Astrocyte of the cerebellum (primary cell): Measurements from ENCODE around the gene NMRAL1.

ENCODE experiments used
- DNase-seq: peaks from one replicate; pipeline ENCODE4 v3.0.0-alpha.2; 2011; ENCODE audit warnings: low read depth
- H3K4me3 ChIP-seq: 2 replicates; pipeline ENCODE4 v1.5.1; 2011; ENCODE audit warnings: mild to moderate bottlenecking, low read depth, low read length, moderate library complexity
- in situ Hi-C: cut with HindIII; loops from 2 replicates; pipeline ENCODE4 v1.10.0; 2017; ENCODE audit warnings: low sequenced_read_pairs
- TF ChIP-seq, protein P1 (sequence below): IDR thresholded peaks from 2 replicates; pipeline ENCODE4 v1.5.1; 2012; ENCODE audit warnings: low read length, low read depth, moderate library complexity, mild to moderate bottlenecking; ENCODE audit errors: missing control alignments

The NMRAL1 gene

DNA sequence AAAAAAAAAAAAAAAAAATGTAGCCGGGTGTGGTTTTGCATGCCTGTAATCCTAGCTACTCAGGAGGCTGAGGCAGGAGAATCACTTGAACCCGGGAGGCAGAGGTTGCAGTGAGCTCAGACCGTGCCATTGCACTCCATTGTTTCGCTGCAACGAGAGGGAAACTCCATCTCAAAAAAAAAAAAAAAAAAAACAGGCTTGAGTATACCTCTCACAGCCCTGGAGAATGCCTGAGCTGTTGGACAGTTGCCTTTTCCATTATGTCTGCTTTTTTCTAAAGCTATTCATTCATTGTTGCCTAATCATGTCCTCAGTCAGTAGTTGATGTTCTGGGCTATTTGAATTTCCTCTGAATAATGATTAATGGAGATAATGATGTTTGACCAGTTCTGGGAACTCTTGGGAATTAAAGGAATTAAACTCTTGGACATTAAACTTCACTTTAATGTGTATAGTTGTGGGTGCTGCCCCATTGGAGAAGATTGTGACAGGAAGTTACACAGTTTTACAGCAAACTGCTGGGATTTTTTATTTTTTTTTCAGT, 13.6 kb upstream of the NMRAL1 start:
- TF ChIP-seq, protein P1, sequence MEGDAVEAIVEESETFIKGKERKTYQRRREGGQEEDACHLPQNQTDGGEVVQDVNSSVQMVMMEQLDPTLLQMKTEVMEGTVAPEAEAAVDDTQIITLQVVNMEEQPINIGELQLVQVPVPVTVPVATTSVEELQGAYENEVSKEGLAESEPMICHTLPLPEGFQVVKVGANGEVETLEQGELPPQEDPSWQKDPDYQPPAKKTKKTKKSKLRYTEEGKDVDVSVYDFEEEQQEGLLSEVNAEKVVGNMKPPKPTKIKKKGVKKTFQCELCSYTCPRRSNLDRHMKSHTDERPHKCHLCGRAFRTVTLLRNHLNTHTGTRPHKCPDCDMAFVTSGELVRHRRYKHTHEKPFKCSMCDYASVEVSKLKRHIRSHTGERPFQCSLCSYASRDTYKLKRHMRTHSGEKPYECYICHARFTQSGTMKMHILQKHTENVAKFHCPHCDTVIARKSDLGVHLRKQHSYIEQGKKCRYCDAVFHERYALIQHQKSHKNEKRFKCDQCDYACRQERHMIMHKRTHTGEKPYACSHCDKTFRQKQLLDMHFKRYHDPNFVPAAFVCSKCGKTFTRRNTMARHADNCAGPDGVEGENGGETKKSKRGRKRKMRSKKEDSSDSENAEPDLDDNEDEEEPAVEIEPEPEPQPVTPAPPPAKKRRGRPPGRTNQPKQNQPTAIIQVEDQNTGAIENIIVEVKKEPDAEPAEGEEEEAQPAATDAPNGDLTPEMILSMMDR: no peak
- in situ Hi-C loops: no loop called here

DNA sequence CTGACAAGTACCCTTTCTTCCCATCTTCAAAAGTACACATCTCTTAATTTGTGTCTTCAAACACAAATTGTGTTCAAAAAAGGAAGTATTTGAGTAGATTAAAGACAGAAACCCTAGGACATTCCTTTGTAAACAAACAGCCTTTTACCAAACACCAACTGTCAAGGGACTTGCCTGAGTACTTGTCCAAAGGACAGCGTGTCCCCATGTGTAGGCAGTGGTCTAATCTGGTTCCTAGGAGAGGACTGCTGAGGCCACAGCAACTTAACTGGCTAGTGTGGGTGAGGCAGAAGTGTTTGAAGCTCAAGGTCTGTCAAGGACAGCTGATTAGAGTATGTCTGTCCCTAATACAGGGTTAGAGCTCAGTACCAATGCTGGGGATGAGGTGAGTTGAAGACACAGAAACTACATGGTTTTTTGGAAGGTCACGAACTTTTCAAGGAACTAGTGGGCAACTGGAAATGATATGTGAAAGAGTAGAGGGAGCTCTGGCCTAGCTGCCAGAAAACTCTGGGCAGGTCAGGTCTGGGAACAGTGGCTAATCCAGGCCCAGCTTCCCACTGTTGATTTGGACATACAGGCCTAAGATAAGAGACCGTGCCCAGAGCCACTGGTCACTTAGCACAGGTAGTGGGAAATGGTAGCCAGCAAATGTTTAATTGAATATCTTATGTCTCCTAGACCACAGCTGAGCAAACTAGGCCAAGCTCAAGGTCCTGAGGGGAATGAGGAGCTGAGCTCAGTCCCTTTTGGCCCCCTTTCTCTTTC, 11.9 kb upstream of the NMRAL1 start:
- H3K4me3 ChIP-seq: no peak overlapping the region
- DNase-seq: no peak
- TF ChIP-seq, protein P1: no peak
- in situ Hi-C loops: no loop called here

More for the DNA sequence above, 13.6 kb upstream of the NMRAL1 start:
- DNase-seq: peak; percentile 43
- no peak overlapping the region for H3K4me3 ChIP-seq

DNA sequence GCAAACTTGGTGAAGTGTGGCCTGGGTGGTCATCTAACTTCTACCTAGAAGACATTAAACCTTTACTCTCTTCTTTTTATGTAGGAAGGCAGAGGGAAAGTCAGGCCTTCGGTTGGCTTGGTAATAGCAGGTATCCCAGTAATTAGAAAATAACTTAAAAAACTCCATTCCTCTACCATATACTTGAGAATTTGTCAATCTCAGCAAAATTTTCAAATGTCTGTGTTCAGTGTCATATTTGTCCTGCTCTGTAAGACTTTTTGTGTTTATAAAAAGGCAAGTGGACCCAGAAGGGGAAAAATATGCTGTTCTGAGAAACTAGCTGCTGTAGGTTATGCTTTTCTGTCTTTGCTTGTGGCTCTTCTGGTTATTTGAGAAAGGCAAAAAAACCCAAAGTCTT, 7.5 kb upstream of the NMRAL1 start:
- no peak overlapping the region for H3K4me3 ChIP-seq
- in situ Hi-C loops: no loop called here
- no peak for DNase-seq
- TF ChIP-seq, protein P1: no peak

DNA sequence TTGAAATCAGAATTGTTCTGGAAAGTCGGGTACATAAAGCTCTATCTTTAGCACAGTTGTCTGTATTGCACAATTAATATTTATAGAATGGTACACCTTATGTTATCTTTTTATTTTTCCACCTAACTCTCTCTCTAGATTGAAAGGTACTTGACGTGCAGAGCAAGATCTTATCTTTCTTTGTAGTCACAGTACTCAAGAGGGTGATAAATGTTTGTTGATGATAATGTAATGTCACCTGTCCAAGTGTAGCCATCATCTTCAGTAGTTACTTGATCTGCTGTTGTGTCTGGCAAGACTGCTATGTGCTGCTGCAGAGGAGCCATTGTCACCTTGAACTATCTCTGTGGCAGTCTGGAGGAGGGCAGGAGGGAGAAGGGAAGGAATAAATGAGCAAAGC, 7.1 kb upstream of the NMRAL1 start:
- TF ChIP-seq, protein P1: no peak
- H3K4me3 ChIP-seq: no peak overlapping the region
- in situ Hi-C loops: no loop called here
- no peak for DNase-seq

DNA sequence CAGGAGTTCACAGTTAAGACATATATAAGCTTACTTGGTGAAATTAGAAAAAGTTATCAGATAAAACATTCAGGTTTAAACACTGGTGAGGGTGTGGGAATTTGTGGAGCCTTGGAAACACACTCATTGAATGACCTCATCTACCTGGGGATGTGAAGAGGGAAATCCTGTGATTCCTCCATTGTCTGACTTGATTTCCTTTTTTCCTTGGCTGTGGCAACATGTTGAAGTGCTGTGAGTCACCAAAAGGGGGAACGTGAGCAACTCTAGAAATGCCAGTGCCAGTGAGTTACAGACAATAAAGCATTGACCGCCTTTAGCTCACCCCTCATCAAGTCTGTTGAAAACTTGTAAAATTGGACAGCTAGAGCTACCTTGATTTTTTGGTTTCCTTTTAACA, 3.5 kb upstream of the NMRAL1 start:
- TF ChIP-seq, protein P1: peak; percentile 36
- in situ Hi-C loops: no loop called here
- DNase-seq: no peak
- H3K4me3 ChIP-seq: no peak overlapping the region

DNA sequence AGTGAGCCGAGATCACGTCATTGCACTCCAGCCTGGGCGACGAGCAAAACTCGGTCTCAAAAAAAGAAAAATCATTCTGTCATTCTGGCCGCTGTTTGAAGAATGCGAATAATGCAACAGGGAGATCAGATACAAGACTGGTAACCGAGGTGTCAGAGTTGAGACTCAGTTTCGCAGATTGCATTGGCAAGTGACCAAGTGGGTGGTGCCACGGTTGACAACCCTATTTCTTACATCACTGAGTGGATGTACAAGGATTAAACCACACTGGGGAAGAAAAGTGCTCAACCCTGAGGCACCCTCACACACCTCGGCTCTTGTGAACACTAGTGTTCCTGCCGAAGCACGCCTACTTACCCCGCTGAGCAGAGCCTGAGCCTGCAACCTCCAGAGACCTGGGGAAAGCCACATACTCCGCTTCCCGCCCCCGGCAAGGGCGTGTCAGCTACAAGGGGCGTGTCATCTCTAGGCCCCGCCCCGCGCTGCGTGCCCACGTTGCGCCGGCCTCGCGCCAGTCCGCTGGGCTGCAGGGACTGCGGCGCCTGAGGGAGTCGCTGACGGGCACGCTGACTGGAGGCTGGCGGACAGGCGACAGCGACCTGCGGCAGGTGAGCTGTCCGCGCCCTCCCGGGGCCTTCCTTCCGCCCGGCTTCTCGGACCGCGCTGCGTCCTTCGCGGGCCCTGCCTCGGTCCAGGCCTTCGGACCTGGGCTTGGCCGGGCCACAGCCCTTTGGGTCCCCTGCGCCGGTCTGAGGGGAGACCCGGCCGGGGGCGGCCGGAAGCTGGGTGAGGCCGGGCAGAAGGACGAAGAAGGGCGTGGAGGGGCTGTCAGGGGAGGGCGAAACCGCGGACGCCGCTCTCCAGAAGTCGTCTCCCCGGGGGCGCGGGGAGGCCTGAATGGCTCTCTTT, 1.7 kb upstream of the NMRAL1 start, which contains the start of gene HMOX2:
Gene HMOX2, plus strand, starts transcription at position 519 of the 909 bp plus-strand sequence. CDS start 29,127 bp downstream, outside the sequence.
- in situ Hi-C loops: no loop called here
- TF ChIP-seq, protein P1: peak; percentile 54
- DNase-seq: peak; percentile 47
- peak within 1 kb of the TSS; percentile 95 for H3K4me3 ChIP-seq
